SKM-1 treated with dmso at 0.1 percent for 144 hours (cell line): ENCODE results near the gene ITK.

Source experiments
- DNase-seq: peaks from one replicate; lab custom pipeline; 2025; ENCODE audit not compliant: unreplicated experiment; lab: John Stamatoyannopoulos, UW

Gene ITK

GRCh38 chr5:157180374-157181264 is at the start of gene ITK:
TSS of gene ITK (plus strand) at chr5:157180840. CDS start at chr5:157180978, 138 bp downstream.
- no peak for DNase-seq

GRCh38 chr5:157130925-157131324 is 49.7 kb upstream of the ITK start:
- no peak for DNase-seq

DNA sequence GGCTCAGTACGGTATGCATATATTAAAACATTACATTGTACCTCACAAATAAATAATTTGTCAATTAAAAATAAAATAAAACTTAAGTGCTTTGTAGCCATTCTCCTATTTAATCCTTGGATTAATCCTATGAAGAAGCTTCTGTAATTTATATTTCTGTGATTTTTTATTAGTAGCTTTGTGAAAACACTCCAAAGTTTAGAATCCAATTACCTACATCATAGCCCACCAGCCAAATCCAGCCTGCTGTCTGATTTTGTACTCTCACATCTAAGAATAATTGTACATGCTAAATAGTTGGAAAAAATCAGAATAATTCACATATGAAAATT is 48.4 kb upstream of the ITK start:
- no peak for DNase-seq

DNA sequence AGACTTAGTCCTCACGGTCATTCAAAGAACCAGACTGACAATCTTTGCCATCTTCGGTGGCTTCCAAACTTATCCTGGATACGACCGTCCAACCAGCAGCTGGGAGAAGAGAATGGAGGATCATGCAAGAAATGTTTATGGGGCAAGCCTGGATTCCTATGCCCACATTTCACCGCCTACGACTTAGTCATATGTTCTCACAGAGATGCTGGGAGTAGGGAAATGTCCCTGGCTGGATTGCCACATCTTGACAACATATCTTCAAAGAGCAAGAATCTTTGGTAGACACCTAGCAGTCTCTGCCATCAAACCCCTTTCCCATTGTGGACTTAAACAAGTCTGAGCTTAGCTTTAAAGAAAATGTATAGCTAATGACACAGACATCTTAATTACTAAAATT is 42.9 kb upstream of the ITK start:
- no peak for DNase-seq

- peak; percentile 97 for DNase-seq
Observed at GRCh38 chr5:157142317-157143126, 38.1 kb upstream of the ITK start, which contains the start of gene MED7. TSS of gene MED7 (minus strand) at chr5:157142865. CDS start at chr5:157139431, 3,434 bp downstream.

GRCh38 chr5:157143127-157143971 is 37.3 kb upstream of the ITK start:
- DNase-seq = peak; percentile 88

GRCh38 chr5:157148734-157149615 is 31.7 kb upstream of the ITK start:
- DNase-seq = peak; percentile 56

DNA sequence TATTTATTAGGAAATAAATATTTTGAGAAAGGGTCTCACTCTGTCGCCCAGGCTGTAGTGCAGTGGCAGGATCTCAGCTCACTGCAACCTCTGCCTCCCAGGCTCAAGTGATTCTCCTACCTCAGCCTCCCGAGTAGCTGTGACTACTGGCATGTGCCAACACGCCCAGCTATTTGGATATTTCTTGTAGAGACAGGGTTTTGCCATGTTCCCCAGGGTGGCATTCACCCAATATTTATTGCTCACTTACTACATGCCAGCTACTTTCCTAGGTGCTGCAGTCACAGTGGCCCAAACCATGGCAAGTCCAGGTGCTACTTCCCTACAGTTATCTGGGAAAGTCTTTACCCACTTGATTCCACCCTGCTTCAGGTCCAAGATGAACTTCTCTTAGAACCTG is 29.6 kb upstream of the ITK start:
- DNase-seq = no peak

- DNase-seq = no peak
Observed at GRCh38 chr5:157155297-157155696, 25.3 kb upstream of the ITK start.

GRCh38 chr5:157157293-157157891 is 23.2 kb upstream of the ITK start:
- DNase-seq = no peak

- DNase-seq = no peak
Observed at GRCh38 chr5:157159209-157159751, 21.4 kb upstream of the ITK start.

GRCh38 chr5:157160001-157160400 is 20.6 kb upstream of the ITK start:
- DNase-seq = no peak

GRCh38 chr5:157161996-157162395 is 18.6 kb upstream of the ITK start:
- DNase-seq = no peak

GRCh38 chr5:157162919-157163510 is 17.6 kb upstream of the ITK start:
- no peak for DNase-seq

DNA sequence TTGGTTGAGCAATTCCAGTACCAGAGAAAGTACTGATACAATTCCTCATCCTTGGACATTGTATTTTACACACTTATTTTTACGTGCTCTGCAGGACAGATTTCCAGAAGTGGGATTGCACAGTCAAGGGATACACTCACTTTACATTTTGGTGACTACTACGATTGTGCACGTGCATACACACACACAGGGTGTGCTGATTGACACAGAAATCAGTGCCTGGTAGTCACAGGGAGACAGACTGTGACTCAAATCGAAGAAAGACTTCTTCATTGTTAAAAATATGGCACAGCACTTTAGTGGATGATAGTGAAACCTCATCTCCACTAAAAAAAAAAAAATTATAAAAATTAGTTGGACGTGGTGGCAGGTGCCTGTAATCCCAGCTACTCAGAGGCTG is 16.1 kb upstream of the ITK start:
- no peak for DNase-seq

GRCh38 chr5:157165261-157165660 is 15.4 kb upstream of the ITK start:
- DNase-seq = no peak

- DNase-seq = no peak
Observed at GRCh38 chr5:157165668-157166067, 15.0 kb upstream of the ITK start.

DNA sequence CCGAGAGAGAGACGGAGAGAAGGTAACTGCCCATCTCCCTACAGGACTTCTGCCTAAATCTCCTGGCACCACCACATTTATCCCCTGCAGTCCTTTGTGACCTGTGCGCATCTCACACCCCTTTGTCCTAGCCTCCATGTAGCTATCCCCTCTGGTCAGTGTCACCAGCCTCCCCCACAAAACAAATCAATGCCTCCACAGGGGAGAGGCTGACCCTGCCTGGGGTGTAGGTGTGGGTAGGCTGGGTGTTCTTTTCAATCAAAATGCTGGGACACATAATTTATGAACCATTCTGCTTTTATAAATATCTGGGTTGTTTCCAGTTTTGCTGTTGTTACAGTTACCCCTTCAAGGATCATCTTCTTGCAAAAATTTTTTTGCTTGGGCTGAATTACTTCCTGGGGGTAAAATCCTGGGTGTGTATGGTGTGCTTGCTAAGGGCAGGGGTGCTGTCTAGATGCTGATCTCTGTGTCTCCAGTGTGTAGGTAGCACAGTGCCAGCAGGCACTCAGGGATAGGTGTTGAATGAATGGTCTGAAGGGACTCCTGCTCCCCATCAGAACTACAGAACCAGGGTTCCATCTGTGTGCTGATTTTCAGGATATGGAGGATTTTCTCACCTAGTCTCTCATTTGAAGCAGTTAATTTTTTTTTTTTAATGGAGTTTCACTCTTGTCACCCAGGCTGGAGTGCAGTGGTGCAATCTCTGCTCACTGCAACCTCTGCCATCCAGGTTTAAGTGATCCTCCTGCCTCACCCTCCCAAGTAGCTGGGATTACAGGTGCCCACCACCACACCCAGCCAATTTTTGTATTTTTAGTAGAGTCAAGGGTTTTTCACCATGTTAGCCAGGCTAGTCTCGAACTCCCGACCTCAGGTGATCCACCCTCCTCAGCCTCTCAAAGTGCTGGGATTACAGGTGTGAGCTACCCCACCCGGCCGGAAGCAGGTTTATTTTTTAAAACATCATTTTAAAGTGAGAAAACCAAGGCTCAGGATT is 14.1 kb upstream of the ITK start, which contains the start of gene GARIN3:
TSS of gene GARIN3 (minus strand) at position 51 of the 1,000 bp plus-strand sequence. CDS start 96 bp downstream, outside the sequence.
- no peak for DNase-seq
